NCI-H524 (cell line): Measurements from ENCODE around the gene AFDN.
"Not testable (repeated sequence)": the region's sequence is repeated elsewhere in the genome, so short reads cannot be mapped to it uniquely, and the experiment has no call there.

Experiments used
- DNase-seq, 2 experiments: peaks; one replicate each; lab custom pipeline; 2025; lab: John Stamatoyannopoulos, UW

Gene AFDN

DNA sequence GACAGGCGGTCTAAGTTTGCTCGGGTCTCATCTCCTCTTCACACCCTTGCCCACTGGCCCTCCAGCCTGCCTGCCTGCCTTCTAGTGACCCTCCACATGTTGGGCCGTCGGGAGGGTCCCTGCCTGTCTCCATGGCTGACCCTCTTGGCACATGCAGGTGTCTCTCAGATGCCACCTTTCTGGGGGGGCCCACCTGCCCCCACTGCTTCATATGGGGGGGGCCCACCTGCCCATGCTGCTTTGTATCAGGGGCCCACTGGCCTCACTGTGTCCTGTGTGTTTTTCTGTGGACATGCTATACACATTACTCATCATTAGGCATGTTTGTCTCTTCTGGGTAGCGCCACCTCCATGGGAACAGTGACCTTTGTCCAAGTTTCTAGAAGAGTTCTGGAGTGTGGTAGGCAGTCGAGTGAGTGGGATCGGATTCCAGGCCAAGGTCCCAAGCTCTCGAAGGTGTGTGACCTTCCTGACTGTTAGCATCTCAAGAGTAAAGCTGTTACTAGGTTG is 130.3 kb downstream of the AFDN start:
- no peak for DNase-seq

DNA sequence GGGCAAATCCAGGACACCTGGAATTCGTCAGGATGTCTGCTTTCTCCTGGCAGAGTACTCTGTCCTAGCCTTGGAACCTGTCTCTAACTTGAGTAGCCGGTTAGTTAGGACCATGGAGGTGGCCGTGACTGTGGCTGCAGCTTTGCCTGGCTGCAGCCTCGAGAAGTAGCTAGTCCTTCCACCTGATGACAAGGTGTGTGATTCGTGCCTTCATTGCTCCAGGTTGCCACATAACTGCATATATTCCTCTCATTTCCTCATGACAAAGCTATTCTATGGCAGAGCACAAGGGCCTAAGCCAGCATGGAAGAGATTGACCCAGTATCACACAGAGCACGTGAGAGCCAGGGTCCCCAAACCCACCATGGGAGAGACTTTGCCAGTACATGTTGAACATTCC is 130.9 kb downstream of the AFDN start:
- no peak for DNase-seq

DNA sequence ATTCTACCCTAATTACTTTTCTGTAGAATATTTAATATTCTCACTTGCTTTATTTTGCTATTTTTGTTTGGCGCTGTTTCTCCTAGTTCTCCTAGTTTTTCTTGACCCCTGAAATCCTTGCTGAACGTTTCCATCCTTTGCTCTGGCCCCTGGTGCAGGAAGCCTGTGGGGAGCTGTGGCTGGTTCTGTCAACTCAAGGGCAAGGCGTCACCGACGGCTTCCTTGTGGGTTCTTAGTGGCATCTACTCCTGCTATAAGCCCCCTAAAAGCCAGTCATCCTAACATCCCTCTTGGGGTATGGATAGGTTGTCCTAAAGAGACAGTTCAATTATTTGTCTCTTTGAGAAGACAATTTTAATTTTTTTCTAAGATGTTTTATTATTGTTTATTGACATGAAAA is 133.9 kb downstream of the AFDN start:
- DNase-seq, result no peak

DNA sequence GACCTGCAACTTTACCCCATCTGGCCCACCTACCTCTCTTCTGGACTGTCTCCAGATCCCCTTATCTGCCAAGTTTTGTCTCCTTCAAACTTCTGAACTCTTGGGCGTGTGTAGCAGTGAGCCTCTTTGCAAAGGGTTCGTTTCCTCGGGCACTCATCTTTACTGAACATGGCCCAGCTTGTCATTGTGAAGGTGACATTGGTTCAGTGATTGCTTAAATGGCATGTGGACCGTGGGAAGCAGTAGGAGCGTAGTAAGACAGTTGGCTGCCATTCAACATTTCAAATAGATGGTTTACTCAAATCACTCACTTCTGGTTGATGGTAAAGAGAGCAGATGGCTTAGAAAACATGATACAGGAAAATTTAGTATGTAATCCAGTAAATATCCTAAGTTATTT is 136.0 kb downstream of the AFDN start:
- no peak for DNase-seq

GRCh38 chr6:167963589-167964057 is 136.9 kb downstream of the AFDN start:
- no peak for DNase-seq

- DNase-seq, result no peak
These were observed 139.2 kb downstream of the AFDN start for GRCh38 chr6:167965592-167966539.

DNA sequence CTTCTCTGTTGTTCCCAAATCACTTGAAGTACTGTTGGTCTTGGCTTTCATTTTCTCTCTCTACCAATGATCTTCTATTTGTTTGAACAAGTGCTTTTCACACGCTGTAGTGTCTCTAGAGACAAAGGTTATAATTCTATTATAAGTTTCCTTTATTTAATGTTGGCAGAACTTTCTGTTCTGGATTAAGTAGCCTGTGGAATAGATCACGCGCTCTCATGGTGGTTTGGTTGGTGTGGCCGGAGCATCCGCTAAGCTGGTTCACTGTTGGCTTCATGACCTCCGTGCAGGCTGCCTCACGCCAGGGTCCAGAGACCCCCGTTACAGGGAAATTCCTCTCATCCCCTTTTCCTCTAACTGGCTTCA is 139.8 kb downstream of the AFDN start:
- no peak for DNase-seq

GRCh38 chr6:167968091-167968490 is 141.4 kb downstream of the AFDN start:
- DNase-seq, result peak in 1 of 2 experiments; percentile 18

DNA sequence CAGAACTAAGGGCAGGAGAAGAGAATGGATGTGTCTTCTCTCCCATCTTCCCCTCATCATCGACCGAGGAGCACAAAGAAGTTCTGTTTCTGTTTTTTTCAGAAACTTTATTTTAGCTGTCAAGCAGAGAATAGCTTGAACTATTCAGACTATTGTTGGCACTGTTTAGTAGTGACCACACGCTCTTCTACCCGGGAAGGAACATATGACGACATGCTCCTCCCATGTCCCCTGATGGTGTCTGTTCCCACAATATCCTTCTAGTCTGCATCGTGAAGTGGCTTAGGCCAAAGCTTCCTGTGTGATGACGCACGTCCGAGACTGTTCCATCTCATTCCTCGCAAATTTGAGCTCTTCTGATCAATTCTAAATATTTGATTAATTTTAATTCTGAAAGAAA is 143.5 kb downstream of the AFDN start:
- no peak for DNase-seq

DNA sequence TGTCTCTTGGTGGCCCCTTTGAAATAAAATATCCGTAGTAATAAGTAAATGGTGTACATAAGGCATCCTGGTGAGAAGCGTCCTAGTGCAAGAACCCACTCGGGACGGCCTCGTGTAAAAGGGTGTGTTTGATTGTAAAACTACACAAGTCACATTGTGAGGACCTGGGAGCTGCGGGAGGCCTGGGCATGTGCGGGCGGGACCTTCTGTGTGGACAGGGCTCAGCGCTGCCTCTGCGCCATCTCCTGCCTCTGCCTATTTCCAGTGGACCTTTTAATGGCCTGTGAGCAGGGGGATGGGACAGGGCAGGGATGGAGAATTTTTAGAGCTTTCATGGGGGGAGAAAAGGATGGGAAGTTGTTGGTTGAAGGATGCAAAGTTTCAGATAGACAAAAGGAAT is 145.5 kb downstream of the AFDN start:
- no peak for DNase-seq

DNA sequence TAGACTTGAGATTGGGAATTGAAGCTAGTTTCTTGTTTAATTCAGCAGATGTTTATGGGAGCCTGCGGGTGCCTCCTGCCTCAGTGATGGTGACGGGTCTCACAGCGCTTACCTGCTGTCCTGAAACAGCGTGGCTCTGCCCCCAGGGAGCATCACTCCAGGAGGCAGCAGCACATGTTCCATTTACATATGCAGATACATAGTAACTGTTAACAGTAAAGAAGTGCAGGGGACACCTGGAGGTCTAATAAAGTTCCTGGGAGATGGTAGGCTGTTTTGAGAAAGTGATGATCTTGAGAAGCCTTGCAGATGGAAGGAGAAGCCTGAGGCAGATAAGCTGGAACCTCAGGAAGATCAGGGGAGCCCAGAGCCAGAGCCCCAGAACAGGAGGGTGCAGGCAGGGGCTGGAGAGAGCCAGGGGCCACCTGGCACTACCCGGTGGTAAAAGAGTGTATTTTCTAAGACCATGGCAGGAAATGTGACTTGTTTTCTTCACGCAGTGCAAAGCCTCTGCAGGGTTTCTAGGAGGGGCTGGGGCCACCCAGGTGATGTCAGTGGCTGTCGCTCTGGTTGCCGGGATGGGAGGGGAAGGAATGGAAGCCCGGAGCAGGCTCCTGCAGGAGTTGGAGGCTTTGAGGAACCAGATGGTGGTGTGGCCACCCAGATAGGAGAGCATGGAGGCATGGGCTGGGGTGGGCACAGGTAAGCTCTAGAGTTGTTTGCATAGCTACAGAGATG is 146.6 kb downstream of the AFDN start:
- no peak for DNase-seq

- no peak for DNase-seq
These were observed 148.1 kb downstream of the AFDN start for GRCh38 chr6:167974640-167975344.

GRCh38 chr6:167975458-167975857 is 148.7 kb downstream of the AFDN start:
- DNase-seq, result no peak

GRCh38 chr6:167976116-167976657 is 149.5 kb downstream of the AFDN start:
- not testable (repeated sequence) for DNase-seq

- DNase-seq, result no peak
These were observed 150.0 kb downstream of the AFDN start for GRCh38 chr6:167976708-167977107.

GRCh38 chr6:167977717-167978467 is 151.2 kb downstream of the AFDN start:
- DNase-seq, result no peak

DNA sequence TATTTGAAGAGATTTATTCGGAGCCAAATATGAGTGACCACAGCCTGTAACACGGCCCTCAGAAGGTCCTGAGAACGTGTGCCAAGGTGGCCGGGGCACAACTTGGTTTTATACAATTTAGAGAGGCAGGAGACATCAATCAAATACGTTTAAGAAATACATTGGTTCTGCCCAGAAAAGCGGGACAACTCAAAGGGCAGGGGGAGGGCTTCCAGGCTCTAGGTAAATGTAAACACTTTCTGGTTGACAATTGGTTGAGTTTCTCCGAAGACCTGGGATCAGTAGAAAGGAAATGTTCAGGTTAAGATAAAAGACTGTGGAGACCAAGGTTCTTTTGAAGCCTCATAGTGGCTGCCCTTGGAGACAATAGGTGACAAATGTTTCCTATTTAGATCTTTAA is 151.9 kb downstream of the AFDN start:
- DNase-seq, result no peak

- DNase-seq, result no peak
These were observed 152.9 kb downstream of the AFDN start for GRCh38 chr6:167979436-167980139.

DNA sequence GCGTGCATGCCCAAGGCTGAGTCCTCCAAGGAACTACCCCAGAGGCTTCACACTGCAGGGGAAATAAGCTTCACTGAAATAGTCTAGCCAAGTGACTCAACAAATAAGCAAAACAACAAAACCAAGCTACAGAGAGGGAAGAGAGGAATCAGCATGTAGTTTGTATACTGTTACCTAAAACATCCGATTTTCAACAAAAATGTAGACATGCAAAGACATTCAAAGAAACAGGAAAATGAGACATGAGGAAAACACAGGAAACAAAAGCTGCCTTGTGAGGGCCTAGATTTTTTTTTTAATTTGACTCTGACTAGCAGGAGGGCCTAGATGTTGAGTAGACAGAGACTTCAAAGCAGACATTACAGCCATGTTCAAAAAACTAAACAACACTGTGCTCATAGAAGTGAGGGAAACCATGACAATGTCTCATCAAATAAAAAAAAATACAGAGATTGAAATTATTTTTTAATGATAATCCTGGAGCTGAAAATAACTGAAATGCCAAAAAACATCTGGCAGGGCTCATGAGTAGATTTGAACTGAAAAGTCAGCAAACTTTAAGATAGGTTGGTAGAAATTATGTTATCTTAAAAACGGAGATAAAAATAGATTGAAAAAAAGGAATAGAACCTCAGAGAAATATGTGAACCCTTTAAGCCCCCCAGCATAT is 154.3 kb downstream of the AFDN start:
- no peak for DNase-seq

DNA sequence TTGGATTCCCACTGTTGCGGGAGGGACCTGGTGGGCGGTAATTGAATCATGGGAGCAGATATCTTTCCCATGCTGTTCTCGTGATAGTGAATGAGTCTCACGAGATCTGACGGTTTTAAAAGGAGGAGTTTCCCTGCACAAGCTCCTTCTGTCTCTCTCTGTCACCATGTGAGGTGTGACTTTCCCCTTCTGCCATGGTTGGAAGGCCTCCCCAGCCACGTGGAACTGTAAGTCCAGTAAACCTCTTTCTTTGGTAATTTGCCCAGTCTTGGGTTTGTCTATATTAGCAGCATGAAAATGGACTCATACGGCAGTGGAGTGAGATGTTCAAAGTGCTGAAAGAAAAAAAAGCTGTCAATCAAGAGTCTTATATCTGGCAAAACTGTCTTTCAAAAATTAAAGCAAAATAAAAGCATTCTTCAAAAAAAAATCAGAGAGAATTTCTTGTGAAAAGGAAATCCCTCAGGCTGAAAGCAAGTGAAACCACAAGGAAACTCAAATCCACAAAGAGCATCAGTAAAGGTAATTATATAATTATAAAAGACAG is 155.3 kb downstream of the AFDN start:
- no peak for DNase-seq
